ENCODE measurements around the gene SLC26A11.

DNA sequence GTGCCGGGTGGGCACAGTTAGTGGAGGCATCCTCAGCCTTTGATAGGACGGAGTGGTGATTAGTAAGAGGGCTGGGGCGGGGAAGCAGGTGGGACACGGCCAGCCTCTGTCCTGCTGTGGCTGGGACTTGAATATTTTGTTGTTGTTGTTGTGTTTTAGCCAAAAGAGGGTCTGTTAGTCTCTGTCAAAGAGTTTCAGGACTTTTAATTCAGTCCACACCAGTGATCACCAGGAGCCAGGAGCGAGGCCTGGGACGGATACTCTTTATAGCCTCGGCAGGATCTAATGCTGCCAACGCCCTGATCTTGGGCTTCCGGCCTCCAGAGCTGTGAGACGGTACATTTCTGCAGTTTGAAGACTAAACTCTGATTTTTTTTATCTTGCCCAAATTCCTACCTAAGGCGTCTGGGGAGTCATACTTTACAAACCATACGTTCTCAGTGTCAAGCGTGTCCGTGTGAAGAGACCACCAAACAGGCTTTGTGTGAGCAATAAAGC lies 37.5 kb downstream of the SLC26A11 start:
- TF ChIP-seq, protein P1, sequence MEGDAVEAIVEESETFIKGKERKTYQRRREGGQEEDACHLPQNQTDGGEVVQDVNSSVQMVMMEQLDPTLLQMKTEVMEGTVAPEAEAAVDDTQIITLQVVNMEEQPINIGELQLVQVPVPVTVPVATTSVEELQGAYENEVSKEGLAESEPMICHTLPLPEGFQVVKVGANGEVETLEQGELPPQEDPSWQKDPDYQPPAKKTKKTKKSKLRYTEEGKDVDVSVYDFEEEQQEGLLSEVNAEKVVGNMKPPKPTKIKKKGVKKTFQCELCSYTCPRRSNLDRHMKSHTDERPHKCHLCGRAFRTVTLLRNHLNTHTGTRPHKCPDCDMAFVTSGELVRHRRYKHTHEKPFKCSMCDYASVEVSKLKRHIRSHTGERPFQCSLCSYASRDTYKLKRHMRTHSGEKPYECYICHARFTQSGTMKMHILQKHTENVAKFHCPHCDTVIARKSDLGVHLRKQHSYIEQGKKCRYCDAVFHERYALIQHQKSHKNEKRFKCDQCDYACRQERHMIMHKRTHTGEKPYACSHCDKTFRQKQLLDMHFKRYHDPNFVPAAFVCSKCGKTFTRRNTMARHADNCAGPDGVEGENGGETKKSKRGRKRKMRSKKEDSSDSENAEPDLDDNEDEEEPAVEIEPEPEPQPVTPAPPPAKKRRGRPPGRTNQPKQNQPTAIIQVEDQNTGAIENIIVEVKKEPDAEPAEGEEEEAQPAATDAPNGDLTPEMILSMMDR (IDR thresholded peaks at IDR 0.05) = no peak
- TF ChIP-seq POLR2AphosphoS5 (IDR thresholded peaks at IDR 0.05) (no peak), POLR2A (IDR thresholded peaks at IDR 0.05) (no peak)
